ENCODE data around the gene CLN6.
"Not testable (repeated sequence)": the region's sequence is repeated elsewhere in the genome, so short reads cannot be mapped to it uniquely, and the experiment has no call there.

CLN6 gene

GRCh38 chr15:68223171-68223570 lies 6.4 kb downstream of the CLN6 start:
- DNase-seq (ENCODE audit: low spot score): no peak

GRCh38 chr15:68222432-68222743 lies 7.1 kb downstream of the CLN6 start:
- DNase-seq (ENCODE audit: low spot score): not testable (repeated sequence)

DNA sequence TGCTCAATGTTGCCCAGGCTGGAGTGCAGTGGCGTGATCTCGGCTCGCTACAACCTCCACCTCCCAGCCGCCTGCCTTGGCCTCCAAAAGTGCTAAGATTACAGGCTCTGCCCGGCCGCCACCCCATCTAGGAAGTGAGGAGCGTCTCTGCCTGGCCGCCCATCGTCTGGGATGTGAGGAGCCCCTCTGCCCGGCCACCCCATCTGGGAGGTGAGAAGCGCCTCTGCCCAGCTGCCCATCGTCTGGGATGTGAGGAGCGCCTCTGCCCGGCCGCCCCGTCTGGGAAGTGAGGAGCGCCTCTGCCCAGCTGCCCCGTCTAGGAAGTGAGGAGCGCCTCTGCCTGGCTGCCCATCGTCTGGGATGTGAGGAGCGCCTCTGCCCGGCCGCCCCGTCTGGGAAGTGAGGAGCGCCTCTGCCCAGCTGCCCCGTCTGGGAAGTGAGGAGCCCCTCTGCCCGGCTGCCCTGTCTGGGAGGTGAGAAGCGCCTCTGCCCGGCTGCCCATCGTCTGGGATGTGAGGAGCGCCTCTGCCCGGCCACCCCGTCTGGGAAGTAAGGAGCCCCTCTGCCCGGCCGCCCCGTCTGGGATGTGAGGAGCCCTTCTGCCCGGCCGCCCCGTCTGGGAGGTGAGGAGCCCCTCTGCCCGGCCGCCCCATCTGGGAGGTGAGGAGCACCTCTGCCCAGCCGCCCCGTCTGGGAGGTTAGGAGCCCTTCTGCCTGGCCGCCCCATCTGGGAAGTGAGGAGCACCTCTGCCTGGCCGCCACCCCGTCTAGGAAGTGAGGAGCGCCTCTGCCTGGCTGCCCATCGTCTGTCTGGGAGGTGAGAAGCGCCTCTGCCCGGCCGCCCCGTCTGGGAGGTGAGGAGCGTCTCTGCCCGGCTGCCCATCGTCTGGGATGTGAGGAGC lies 7.7 kb downstream of the CLN6 start:
- not testable (repeated sequence) for DNase-seq (ENCODE audit: low spot score)

- no peak for DNase-seq (ENCODE audit: low spot score)
Observed at GRCh38 chr15:68220967-68221366, 8.6 kb downstream of the CLN6 start.

DNA sequence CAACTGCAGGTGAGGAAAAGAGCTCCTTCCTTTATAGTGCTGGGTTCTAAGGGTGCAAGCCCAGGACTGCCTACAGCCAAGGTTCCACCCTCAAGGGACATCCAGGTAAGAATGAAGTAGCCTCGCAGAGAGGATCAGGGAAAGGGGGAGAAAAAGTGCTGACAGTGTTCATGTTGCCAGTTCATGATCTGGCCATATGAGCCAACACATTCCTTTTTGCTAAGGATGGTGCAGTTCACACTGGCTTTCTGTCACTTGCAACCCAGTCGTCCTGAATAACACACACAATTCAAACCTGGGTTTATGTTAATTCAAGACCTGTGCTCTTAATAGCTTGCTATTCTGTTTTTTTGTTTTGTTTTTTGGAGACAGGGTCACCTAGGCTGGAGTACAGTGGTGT lies 9.0 kb downstream of the CLN6 start:
- no peak for DNase-seq (ENCODE audit: low spot score)

DNA sequence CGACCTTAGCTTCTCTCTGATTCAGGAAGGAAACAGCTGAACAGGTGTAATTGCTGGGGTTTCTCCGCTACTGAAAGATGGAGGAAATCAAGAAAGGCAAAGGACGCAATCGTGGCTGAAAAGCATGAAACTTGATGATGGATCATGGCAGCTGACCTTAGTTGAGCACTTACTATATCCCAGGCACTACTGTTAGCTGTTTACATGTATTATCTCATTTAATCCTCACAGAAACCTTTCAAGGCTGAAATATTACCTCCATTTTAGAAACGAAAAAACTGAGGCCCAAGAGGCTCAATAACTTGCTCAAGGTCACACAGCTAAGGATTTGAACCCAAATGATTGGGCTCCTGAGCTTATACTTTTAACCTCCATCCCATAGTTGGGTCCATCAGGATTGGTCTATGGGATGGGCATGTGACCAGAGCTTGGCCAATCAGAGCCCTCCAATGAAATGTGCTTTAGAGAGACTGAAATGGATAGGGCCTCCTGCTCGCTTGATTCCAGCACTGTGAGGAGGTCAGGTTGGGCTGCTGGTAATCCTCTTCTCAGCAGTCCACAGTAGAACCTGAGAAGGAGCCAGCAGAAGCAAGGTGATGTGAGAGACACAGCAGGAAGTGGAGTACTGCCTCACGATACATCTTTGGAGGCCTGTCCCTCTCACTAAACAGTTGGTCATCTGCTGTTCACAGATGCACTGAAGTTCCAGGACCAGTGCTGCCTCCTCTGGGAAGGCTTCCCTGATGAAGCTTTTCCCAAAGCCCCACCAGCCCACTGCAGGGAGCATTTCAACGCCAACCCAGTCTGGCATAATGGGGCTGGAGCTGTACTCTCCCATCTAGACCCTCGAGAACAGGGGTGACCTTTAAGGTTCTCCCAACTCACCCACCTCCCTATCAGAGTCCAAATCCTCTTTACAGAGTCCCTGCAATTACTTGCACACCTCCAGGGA lies 10.4 kb downstream of the CLN6 start:
- DNase-seq (ENCODE audit: low spot score): no peak

DNA sequence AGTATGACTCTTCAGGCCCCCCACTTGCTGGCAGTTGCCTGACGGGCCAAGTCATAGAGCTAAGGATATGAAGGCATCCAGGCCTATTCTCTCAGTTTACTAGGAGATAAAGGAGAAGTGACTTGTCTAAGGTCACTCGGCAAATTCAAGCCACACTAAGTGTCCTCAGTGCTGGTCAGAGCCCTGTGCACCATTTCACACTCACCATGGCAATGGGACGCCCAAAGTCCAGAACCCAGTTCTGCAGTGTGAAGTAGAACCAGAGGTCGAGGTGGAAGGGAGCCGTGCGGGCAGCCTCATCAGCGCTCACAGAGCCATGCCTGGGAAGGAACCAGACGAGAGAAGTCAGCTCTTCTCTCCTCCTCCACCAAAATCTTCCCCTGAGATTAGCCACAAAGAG lies 11.2 kb downstream of the CLN6 start:
- no peak for DNase-seq (ENCODE audit: low spot score)

DNA sequence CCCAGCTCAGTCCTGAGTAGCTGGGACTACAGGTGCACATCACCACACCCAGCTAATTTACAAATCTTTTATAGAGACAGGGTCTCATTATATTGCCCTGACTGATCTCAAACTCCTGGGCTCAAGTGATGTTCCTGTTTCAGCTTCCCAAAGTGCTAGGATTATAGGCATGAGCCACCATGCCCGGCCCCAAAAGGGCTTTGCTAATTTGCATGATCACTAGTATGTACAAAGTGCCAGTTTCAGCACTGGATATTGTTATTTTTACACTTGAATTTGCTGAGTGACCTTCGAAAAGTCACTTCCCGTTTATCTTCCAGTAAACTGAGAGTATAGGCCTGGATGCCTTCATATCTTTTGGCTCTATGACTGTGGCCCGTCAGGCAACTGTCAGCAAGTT lies 12.2 kb downstream of the CLN6 start:
- no peak for DNase-seq (ENCODE audit: low spot score)

DNA sequence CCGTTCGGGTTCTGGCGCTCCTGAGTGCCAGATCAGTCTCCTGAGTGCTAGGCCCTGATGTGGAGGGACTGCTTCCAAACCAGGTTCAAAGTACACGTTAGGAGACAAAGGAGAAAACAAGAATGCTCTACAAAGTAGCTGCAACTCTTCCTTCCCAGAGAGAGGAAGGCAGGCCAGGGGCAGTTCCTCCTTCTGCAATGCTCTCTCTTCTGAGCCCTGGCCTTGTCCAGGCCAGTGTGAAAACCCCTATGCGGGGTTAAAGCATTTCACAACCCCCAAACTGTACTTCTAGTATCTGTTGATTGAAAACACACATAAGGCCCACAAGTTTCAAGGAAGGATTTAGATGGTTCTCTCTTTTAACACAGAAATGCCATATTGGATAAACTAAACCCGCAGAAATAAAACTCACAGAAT lies 14.7 kb downstream of the CLN6 start:
- DNase-seq (ENCODE audit: low spot score): no peak

GRCh38 chr15:68213991-68214837 lies 15.3 kb downstream of the CLN6 start:
- no peak for DNase-seq (ENCODE audit: low spot score)

GRCh38 chr15:68213491-68213845 lies 16.1 kb downstream of the CLN6 start:
- DNase-seq (ENCODE audit: low spot score): not testable (repeated sequence)

DNA sequence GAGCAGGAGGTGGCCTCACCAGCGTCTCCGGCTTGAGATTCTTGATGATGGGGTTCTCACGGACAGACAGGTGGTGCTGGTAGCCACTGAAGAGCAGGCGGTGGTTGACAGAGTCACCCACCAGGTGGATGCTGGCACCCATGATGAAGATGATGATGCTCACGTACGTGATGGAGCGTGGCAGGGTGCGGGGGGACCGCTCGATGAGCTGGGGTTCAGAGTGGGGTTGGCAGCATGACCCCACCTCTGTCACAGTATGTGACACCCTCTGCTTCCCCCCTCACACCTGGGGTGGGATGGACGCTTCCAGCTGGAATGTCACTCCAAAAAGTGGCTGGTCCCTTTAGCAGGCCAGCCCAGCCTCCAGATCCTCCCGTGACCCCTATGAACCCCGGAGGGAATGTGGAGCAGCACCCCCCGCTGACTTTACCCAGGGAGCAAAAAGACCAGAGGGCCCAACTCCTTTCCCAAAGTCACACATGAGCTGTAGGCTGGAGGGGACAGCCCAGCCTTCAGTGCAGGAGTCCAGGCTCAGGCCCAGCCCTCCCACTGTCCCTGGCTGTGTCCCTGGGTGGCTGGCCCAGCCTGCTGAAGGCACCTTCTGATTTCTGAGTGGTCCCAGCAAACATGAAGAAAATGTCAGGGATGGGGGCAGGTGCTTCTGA lies 17.7 kb downstream of the CLN6 start:
- DNase-seq (ENCODE audit: low spot score): no peak

- peak; percentile 59 for DNase-seq (ENCODE audit: low spot score)
Observed at GRCh38 chr15:68210821-68211655, 18.5 kb downstream of the CLN6 start.

DNA sequence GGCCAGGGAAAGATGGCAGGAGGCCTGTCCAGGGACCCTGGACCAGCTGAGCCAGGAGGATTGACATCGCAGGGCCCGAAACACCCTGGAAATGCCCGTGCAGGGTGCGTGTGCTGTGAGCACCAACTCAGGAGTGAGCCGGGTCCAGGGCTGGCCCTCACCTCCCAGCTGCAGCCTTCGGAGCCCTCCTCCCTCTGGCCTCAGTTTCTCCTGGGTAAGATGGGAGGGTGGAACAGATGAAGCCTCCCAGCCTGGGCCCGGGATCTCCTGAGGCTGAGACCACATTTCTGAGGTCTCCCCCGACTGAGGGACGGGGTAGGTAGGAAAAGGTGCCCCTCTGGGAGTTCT lies 19.1 kb downstream of the CLN6 start:
- no peak for DNase-seq (ENCODE audit: low spot score)

DNA sequence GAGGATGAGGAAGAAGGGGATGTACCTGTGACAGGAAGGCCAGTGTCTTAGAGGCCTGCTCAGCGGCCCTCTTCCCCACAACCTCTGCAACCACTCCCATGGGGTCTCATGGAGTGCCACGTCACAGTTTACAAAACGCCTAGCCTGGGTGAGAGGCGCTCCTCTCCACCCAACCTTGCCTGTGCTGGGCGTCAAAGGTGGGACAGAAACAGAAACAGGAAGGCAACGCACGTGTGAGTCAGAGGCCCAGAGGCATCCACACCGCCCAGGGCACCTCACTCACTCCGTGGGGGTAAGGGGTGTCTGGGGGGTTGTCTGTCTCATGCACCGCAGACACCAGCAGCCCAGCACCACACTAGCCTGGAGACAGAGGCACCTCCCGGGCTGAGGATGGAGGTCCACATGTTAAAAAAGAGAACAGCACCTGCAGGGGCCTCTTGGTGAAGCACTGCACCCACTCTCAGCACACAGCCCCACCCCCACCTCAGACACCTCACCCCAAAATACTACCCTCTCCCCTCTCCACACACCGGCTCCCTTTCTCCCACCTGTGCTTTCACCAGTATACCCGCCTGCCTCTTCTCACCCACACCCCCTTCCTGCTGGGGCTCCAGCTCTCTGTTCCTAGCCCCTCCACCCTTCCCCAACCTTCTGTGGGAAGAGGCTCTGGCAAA lies 19.7 kb downstream of the CLN6 start:
- peak; percentile 83 for DNase-seq (ENCODE audit: low spot score)

DNA sequence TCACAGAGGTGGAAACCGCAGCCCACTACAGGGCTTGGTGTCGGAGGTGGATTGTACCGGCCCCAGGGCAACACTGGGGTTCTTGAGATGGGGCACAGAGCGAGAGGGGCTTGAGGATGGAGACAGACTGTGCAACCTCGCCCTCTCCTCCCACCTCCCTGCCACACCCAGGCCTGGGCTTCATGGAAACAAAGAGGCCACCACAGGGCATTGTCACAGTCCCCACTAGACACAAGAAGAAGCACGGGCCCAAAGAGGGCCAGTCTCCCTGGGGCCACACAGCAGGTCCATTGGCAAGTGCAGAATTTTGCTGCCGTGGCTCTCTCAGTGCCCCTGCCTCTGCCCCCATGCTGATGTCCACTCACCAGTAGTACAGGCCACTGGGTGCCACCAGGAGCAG lies 20.3 kb downstream of the CLN6 start:
- DNase-seq (ENCODE audit: low spot score): no peak

- peak; percentile 61 for DNase-seq (ENCODE audit: low spot score)
Observed at GRCh38 chr15:68208636-68209240, 20.8 kb downstream of the CLN6 start.

DNA sequence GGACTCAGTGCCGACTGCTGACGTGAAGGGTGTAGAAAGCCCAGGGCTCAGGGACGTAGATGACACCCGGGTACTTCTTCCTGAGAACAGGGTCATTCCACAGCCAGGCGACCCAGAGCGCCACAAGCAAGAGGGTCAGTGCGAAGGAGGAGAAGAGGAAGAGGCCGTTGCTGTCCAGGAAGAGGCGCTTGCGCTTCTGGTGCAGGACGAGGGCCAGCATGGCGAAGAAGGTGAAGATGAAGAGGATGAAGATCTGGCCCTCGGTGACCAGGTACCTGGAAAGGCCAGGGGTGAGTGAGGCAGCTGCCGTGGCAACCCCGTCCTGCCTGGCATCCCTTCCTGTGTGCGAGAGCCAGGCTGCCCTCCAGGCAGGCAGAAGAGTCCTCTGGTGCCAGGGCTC lies 21.4 kb downstream of the CLN6 start:
- no peak for DNase-seq (ENCODE audit: low spot score)

GRCh38 chr15:68207176-68207935 lies 22.2 kb downstream of the CLN6 start:
- DNase-seq (ENCODE audit: low spot score): no peak
